ENCODE measurements around the gene CTNNA3.

Gene CTNNA3

DNA sequence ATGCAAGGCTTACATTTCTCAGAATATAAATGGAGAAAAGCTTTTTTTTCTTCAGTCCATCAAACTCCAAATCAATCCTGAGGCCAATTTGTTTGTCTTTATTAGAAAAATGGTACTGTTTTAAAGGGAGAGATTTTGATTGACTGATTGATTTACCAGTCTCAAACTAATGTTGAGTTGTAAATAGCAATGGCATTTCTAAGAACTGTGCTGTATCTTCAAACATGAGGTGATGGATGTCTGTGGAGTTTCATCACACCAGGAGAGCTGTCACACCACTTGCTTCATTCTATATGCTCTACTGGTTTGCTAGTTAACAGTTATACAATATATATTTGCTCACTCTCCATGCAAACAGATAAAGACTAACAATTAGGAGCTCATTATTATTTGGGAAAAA lies 809.1 kb downstream of the CTNNA3 start:
- TF ChIP-seq, protein P1, sequence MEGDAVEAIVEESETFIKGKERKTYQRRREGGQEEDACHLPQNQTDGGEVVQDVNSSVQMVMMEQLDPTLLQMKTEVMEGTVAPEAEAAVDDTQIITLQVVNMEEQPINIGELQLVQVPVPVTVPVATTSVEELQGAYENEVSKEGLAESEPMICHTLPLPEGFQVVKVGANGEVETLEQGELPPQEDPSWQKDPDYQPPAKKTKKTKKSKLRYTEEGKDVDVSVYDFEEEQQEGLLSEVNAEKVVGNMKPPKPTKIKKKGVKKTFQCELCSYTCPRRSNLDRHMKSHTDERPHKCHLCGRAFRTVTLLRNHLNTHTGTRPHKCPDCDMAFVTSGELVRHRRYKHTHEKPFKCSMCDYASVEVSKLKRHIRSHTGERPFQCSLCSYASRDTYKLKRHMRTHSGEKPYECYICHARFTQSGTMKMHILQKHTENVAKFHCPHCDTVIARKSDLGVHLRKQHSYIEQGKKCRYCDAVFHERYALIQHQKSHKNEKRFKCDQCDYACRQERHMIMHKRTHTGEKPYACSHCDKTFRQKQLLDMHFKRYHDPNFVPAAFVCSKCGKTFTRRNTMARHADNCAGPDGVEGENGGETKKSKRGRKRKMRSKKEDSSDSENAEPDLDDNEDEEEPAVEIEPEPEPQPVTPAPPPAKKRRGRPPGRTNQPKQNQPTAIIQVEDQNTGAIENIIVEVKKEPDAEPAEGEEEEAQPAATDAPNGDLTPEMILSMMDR (IDR thresholded peaks at IDR 0.05; ENCODE audit: poor library complexity, severe bottlenecking) = no peak
- H3K4me1 ChIP-seq (ENCODE audit: insufficient read depth, poor library complexity, severe bottlenecking) = no peaks in the 10 kb centered on the region
- no peak overlapping the region for H3K27ac ChIP-seq (ENCODE audit: poor library complexity, severe bottlenecking)
- no peaks in the 10 kb centered on the region for H3K27me3 ChIP-seq (ENCODE audit: insufficient read depth, poor library complexity, severe bottlenecking)
- no peaks in the 10 kb centered on the region for H3K9me3 ChIP-seq (ENCODE audit: severe bottlenecking)
- no peaks in the 10 kb centered on the region for H3K36me3 ChIP-seq (ENCODE audit: low read depth)
- no peak overlapping the region for H3K4me3 ChIP-seq (ENCODE audit: severe bottlenecking)
- ATAC-seq (ENCODE audit: low read depth) (no peak), DNase-seq (ENCODE audit: low spot score) (no peak)

DNA sequence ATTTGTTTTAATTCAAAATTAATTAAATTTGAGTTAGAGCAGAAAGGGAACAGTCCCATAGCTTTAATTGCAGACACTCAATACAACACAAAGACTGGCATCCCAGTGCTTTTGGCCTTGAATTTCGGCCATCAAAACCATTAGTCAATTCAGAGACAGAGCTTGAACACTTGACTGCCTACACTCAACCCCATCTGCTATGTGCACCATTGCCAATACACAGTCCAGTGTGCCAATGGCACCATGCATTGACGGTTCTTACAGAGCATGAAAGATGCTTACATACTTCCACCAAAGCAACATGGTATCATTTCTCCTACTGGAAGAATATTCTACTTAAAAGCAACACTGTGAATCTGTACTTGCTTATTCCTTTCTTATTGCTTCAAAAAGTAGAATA lies 813.7 kb downstream of the CTNNA3 start:
- TF ChIP-seq, protein P1 (IDR thresholded peaks at IDR 0.05; ENCODE audit: poor library complexity, severe bottlenecking) = no peak
- H3K27me3 ChIP-seq (ENCODE audit: insufficient read depth, poor library complexity, severe bottlenecking) = no peaks in the 10 kb centered on the region
- no peak for DNase-seq (ENCODE audit: low spot score)

DNA sequence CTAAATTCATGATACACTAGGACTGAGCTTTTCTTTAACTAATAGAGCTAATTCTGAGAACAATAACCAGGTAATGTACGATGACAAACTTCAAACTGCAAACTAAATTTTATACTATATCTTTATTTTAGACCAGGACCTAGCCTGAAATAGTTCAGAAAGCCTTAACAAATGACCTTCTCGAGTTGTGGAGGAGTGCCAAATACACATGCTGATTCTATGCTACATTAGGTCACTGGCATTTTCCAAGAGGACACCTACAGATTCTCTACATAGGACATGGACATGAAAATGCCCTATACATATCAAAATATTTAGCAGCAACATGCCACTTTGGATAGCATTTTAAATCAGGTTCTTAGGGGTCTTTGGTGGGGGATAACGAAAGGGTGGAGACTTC lies 814.2 kb downstream of the CTNNA3 start:
- no peak for ATAC-seq (ENCODE audit: low read depth)
- TF ChIP-seq, protein P1 (IDR thresholded peaks at IDR 0.05; ENCODE audit: poor library complexity, severe bottlenecking) = no peak

More for the DNA sequence above, 813.7 kb downstream of the CTNNA3 start:
- Histone ChIP-seq H3K36me3 (ENCODE audit: low read depth) (no peaks in the 10 kb centered on the region), H3K27ac (ENCODE audit: poor library complexity, severe bottlenecking) (no peak overlapping the region), H3K4me1 (ENCODE audit: insufficient read depth, poor library complexity, severe bottlenecking) (no peaks in the 10 kb centered on the region), H3K4me3 (ENCODE audit: severe bottlenecking) (no peak overlapping the region), H3K9me3 (ENCODE audit: severe bottlenecking) (no peaks in the 10 kb centered on the region)
- no peak for ATAC-seq (ENCODE audit: low read depth)

DNA sequence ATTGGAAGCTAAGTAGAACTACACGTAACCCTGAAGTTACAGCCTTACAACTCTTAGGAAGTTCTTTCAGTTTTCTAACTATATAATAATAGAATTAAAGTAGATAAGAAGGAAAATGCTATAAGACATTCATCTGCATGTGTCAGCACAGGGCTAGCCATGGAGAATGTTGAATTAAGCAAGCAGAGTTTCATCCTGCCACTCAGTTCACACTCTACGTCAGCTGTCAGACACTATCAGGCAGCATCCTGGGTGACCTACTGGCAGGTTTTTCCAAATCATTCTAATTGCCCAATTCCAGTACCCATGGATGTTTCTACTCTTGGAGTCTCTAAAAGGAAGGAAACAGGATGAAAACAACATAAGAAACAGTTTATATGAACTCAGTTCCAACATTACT lies 815.2 kb downstream of the CTNNA3 start:
- ATAC-seq (ENCODE audit: low read depth) (no peak), DNase-seq (ENCODE audit: low spot score) (no peak)
- TF ChIP-seq, protein P1 (IDR thresholded peaks at IDR 0.05; ENCODE audit: poor library complexity, severe bottlenecking) = no peak
- no peaks in the 10 kb centered on the region for H3K9me3 ChIP-seq (ENCODE audit: severe bottlenecking)
- H3K4me3 ChIP-seq (ENCODE audit: severe bottlenecking) = no peak overlapping the region
- no peak overlapping the region for H3K27ac ChIP-seq (ENCODE audit: poor library complexity, severe bottlenecking)
- H3K27me3 ChIP-seq (ENCODE audit: insufficient read depth, poor library complexity, severe bottlenecking) = peaks cover 9% of the 10 kb centered on the region
- no peaks in the 10 kb centered on the region for H3K36me3 ChIP-seq (ENCODE audit: low read depth)
- no peaks in the 10 kb centered on the region for H3K4me1 ChIP-seq (ENCODE audit: insufficient read depth, poor library complexity, severe bottlenecking)

More for the DNA sequence above, 814.2 kb downstream of the CTNNA3 start:
- Histone ChIP-seq H3K27ac (ENCODE audit: poor library complexity, severe bottlenecking) (no peak overlapping the region), H3K4me3 (ENCODE audit: severe bottlenecking) (no peak overlapping the region), H3K9me3 (ENCODE audit: severe bottlenecking) (no peaks in the 10 kb centered on the region), H3K27me3 (ENCODE audit: insufficient read depth, poor library complexity, severe bottlenecking) (peaks cover 2% of the 10 kb centered on the region), H3K4me1 (ENCODE audit: insufficient read depth, poor library complexity, severe bottlenecking) (no peaks in the 10 kb centered on the region), H3K36me3 (ENCODE audit: low read depth) (no peaks in the 10 kb centered on the region)
- no peak for DNase-seq (ENCODE audit: low spot score)

DNA sequence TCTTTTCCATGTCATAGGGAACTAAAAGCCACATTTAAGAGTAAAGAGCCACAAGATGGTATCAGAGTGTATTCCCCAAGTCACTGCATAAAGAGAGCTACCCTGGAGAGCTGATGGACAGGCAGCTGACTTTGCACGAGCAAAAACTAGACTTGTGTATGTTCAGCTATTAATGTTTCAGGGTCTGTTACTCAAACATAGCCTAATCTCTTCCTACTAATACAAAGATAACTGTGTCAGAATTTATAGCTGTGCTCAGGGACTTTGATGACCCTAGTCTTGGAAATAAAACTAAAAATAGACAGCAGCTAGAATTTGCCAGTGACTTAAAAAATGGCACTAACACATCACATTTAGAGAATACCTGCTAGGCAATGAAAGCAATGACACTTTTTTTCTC lies 815.7 kb downstream of the CTNNA3 start:
- no peak for ATAC-seq (ENCODE audit: low read depth)
- DNase-seq (ENCODE audit: low spot score) = no peak
- Histone ChIP-seq H3K9me3 (ENCODE audit: severe bottlenecking) (no peaks in the 10 kb centered on the region), H3K27me3 (ENCODE audit: insufficient read depth, poor library complexity, severe bottlenecking) (peaks cover 14% of the 10 kb centered on the region), H3K4me3 (ENCODE audit: severe bottlenecking) (no peak overlapping the region), H3K36me3 (ENCODE audit: low read depth) (no peaks in the 10 kb centered on the region), H3K27ac (ENCODE audit: poor library complexity, severe bottlenecking) (no peak overlapping the region), H3K4me1 (ENCODE audit: insufficient read depth, poor library complexity, severe bottlenecking) (no peaks in the 10 kb centered on the region)
- TF ChIP-seq, protein P1 (IDR thresholded peaks at IDR 0.05; ENCODE audit: poor library complexity, severe bottlenecking) = no peak
